Osteocyte (in vitro differentiated cells): ENCODE measurements around the gene SNTG2. TPM values are rescaled to one million over a fixed set of nuclear protein-coding genes. Genes with fewer than 3 reads are reported as not detected.

Experiments
- DNase-seq: peaks from one replicate; pipeline ENCODE4 v3.0.0; 2021; ENCODE audit warnings: mixed read lengths; ENCODE audit not compliant: unreplicated experiment; ENCODE audit errors: extremely low spot score
- H3K27ac Mint-ChIP-seq: one replicate; pipeline ENCODE4 v1.8.0; 2021; ENCODE audit warnings: mild to moderate bottlenecking, mixed read lengths; ENCODE audit not compliant: unreplicated experiment
- H3K27me3 Mint-ChIP-seq: one replicate; pipeline ENCODE4 v1.8.0; 2021; ENCODE audit warnings: mixed read lengths; ENCODE audit not compliant: unreplicated experiment
- H3K36me3 Mint-ChIP-seq: one replicate; pipeline ENCODE4 v1.8.0; 2021; ENCODE audit warnings: mixed read lengths; ENCODE audit not compliant: unreplicated experiment
- H3K4me1 Mint-ChIP-seq: one replicate; pipeline ENCODE4 v1.8.0; 2021; ENCODE audit warnings: mixed read lengths; ENCODE audit not compliant: unreplicated experiment
- H3K4me3 Mint-ChIP-seq: one replicate; pipeline ENCODE4 v1.8.0; 2021; ENCODE audit warnings: mild to moderate bottlenecking, moderate library complexity, mixed read lengths; ENCODE audit not compliant: unreplicated experiment
- H3K9me3 Mint-ChIP-seq: one replicate; pipeline ENCODE4 v1.8.0; 2021; ENCODE audit warnings: mixed read lengths; ENCODE audit not compliant: unreplicated experiment
- CTCF ChIP-seq: fragments of 200-600 bp; sonication (generic); IDR thresholded peaks from 2 replicates; pipeline ENCODE4 v1.5.0; 2021; ENCODE audit warnings: antibody characterized with exemption, mild to moderate bottlenecking, moderate library complexity
- total RNA-seq: library from RNA; stranded (reverse); gene quantifications from 2 replicates; pipeline ENCODE4 v1.2.1, GENCODE V29; 2021

Gene SNTG2
- total RNA-seq, 1 donor from 2014 or later = not detected

- H3K27ac Mint-ChIP-seq = no peak overlapping the region
- no peak for TF ChIP-seq CTCF
- peaks cover 25% of the 10 kb centered on the region for H3K9me3 Mint-ChIP-seq
- H3K4me1 Mint-ChIP-seq = no peaks in the 10 kb centered on the region
- H3K36me3 Mint-ChIP-seq = no peaks in the 10 kb centered on the region
- no peaks in the 10 kb centered on the region for H3K27me3 Mint-ChIP-seq
- DNase-seq = no peak
- no peak overlapping the region for H3K4me3 Mint-ChIP-seq
Observed at GRCh38 chr2:1115843-1116539, 165.3 kb downstream of the SNTG2 start.

- H3K4me3 Mint-ChIP-seq = no peak overlapping the region
- no peak overlapping the region for H3K27ac Mint-ChIP-seq
- no peaks in the 10 kb centered on the region for H3K27me3 Mint-ChIP-seq
- no peaks in the 10 kb centered on the region for H3K36me3 Mint-ChIP-seq
- no peak for TF ChIP-seq CTCF
- peaks cover 19% of the 10 kb centered on the region for H3K9me3 Mint-ChIP-seq
- no peak for DNase-seq
- no peaks in the 10 kb centered on the region for H3K4me1 Mint-ChIP-seq
Observed at GRCh38 chr2:1117569-1117968, 166.9 kb downstream of the SNTG2 start.

GRCh38 chr2:1125217-1125616 is 174.6 kb downstream of the SNTG2 start:
- H3K27me3 Mint-ChIP-seq = peaks cover 10% of the 10 kb centered on the region
- no peak overlapping the region for H3K27ac Mint-ChIP-seq
- H3K9me3 Mint-ChIP-seq = no peaks in the 10 kb centered on the region
- DNase-seq = no peak
- no peaks in the 10 kb centered on the region for H3K4me1 Mint-ChIP-seq
- TF ChIP-seq CTCF = no peak
- H3K36me3 Mint-ChIP-seq = no peaks in the 10 kb centered on the region
- H3K4me3 Mint-ChIP-seq = no peak overlapping the region

- peaks cover 10% of the 10 kb centered on the region for H3K27me3 Mint-ChIP-seq
- H3K4me3 Mint-ChIP-seq = no peak overlapping the region
- H3K4me1 Mint-ChIP-seq = no peaks in the 10 kb centered on the region
- no peak overlapping the region for H3K27ac Mint-ChIP-seq
- H3K9me3 Mint-ChIP-seq = no peaks in the 10 kb centered on the region
- H3K36me3 Mint-ChIP-seq = no peaks in the 10 kb centered on the region
- DNase-seq = no peak
- TF ChIP-seq CTCF = no peak
Observed at GRCh38 chr2:1125633-1126370, 175.2 kb downstream of the SNTG2 start.

GRCh38 chr2:1129982-1130381 is 179.3 kb downstream of the SNTG2 start:
- no peak for TF ChIP-seq CTCF
- H3K9me3 Mint-ChIP-seq = no peaks in the 10 kb centered on the region
- H3K4me1 Mint-ChIP-seq = no peaks in the 10 kb centered on the region
- no peaks in the 10 kb centered on the region for H3K36me3 Mint-ChIP-seq
- no peak overlapping the region for H3K27ac Mint-ChIP-seq
- no peak overlapping the region for H3K4me3 Mint-ChIP-seq
- DNase-seq = no peak
- peaks cover 5% of the 10 kb centered on the region for H3K27me3 Mint-ChIP-seq
